GM12878 (cell line): Measurements from ENCODE around the gene DICER1. TPM values are rescaled to one million over a fixed set of nuclear protein-coding genes. Genes with fewer than 3 reads are reported as not detected.

Source experiments
- ATAC-seq: fragments of 200-7000 bp; cut with Tn5 transposase; 3 replicates; pipeline ENCODE4 v1.9.1; 2020; ENCODE audit warnings: mild to moderate bottlenecking, moderate library complexity
- BruUV-seq: library from RNA; stranded (reverse); fragments of 400-500 nt; replicated peaks from 2 replicates; lab custom pipeline; 2021; lab: Mats Ljungman, UMichigan
- CTCF ChIA-PET: fragments of 300-600 bp; sonication (Branson Sonifier 250); formaldehyde crosslinking; extraction: SDS; loops from one replicate; lab custom pipeline; 2021; ENCODE audit warnings: inconsistent platforms; lab: Yijun Ruan, JAX
- POLR2A ChIA-PET: fragments of 350-600 bp; formaldehyde crosslinking; extraction: SDS; loops from one replicate; lab custom pipeline; 2021; ENCODE audit warnings: inconsistent platforms; lab: Charles Lee
- RAD21 ChIA-PET: fragments of 300-600 bp; sonication (Branson Sonifier 250); formaldehyde crosslinking; loops from one replicate; lab custom pipeline; 2023; ENCODE audit warnings: antibody characterized with exemption; ENCODE audit not compliant: unreplicated experiment; lab: Charles Lee
- SMC1A ChIA-PET: fragments of 300-600 bp; sonication (Branson Sonifier 250); formaldehyde crosslinking; loops from one replicate; lab custom pipeline; 2023; ENCODE audit not compliant: unreplicated experiment, uncharacterized antibody; lab: Charles Lee
- DNase-seq: peaks from one replicate; pipeline ENCODE4 v3.0.0-alpha.2; 2011; ENCODE audit warnings: low read depth, low spot score
- FAIRE-seq: peaks from 3 replicates; lab custom pipeline; 2011; peaks lifted over from hg19 to GRCh38; lab: Jason Lieb, UNC
- H2AFZ ChIP-seq: 2 replicates; pipeline ENCODE4 v1.6.0; 2011; ENCODE audit warnings: low read depth, low read length, control low read depth; ENCODE audit not compliant: control insufficient read depth
- H3K27ac ChIP-seq: 2 replicates; pipeline ENCODE4 v1.5.1; 2011; ENCODE audit warnings: control low read depth; ENCODE audit not compliant: control insufficient read depth, insufficient read depth
- H3K27me3 ChIP-seq, 2 experiments: replicated peaks in 1 of 2; 2 replicates each; pipeline versions ENCODE4 v1.6.0 to v1.6.1; 2011; ENCODE audit warnings: low read length in 1 of 2; ENCODE audit not compliant: control insufficient read depth in 2 of 2, insufficient read depth in 2 of 2
- H3K36me3 ChIP-seq, 2 experiments: 2 replicates each; pipeline ENCODE4 v1.5.1; 2011; ENCODE audit warnings: low read length in 1 of 2; ENCODE audit not compliant: control insufficient read depth in 2 of 2, insufficient read depth in 2 of 2
- H3K4me1 ChIP-seq: 2 replicates; pipeline ENCODE4 v1.6.1; 2011; ENCODE audit warnings: mild to moderate bottlenecking, low read length, moderate library complexity, mixed read lengths; ENCODE audit not compliant: control insufficient read depth, insufficient read depth
- H3K4me2 ChIP-seq: 2 replicates; pipeline ENCODE4 v1.6.0; 2011; ENCODE audit warnings: control low read depth; ENCODE audit not compliant: control insufficient read depth, insufficient read depth
- H3K4me3 ChIP-seq: fragments of 200-600 bp; sonication (generic); 2 replicates; pipeline ENCODE4 v1.5.1; 2016
- H3K79me2 ChIP-seq: 2 replicates; pipeline ENCODE4 v1.6.0; 2011; ENCODE audit warnings: low read length; ENCODE audit not compliant: control insufficient read depth, insufficient read depth
- H3K9ac ChIP-seq: 2 replicates; pipeline ENCODE4 v1.8.0; 2011; ENCODE audit warnings: low read length, control low read depth, mixed read lengths; ENCODE audit not compliant: control insufficient read depth, insufficient read depth
- H3K9me3 ChIP-seq: replicated peaks from 3 replicates; pipeline ENCODE4 v1.5.1; 2011; ENCODE audit warnings: mild to moderate bottlenecking, low read length; ENCODE audit not compliant: control insufficient read depth, insufficient read depth
- H4K20me1 ChIP-seq: 2 replicates; pipeline ENCODE4 v1.6.0; 2011; ENCODE audit not compliant: control insufficient read depth, insufficient read depth
- ATF2 ChIP-seq: IDR thresholded peaks from 2 replicates; pipeline ENCODE4 v1.6.1; 2012; ENCODE audit warnings: low read length, inconsistent platforms
- HCFC1 ChIP-seq: fragments of 150-350 bp; IDR thresholded peaks from 2 replicates; pipeline ENCODE4 v1.6.1; 2014; ENCODE audit warnings: low read length
- IKZF2 ChIP-seq, 2 experiments: fragments of 450-650 bp; IDR thresholded peaks; 2 replicates each; pipeline ENCODE4 v1.6.1; 2017; ENCODE audit warnings: mild to moderate bottlenecking in 2 of 2, moderate library complexity in 2 of 2
- MLLT1 ChIP-seq: fragments of 450-650 bp; IDR thresholded peaks from 2 replicates; pipeline ENCODE4 v1.6.1; 2016; ENCODE audit warnings: mild to moderate bottlenecking
- MXI1 ChIP-seq: fragments of 150-350 bp; IDR thresholded peaks from 2 replicates; pipeline ENCODE4 v1.6.1; 2011; ENCODE audit warnings: low read depth, mild to moderate bottlenecking, inconsistent platforms, low read length, improper control_type of control experiment
- NFIC ChIP-seq: IDR thresholded peaks from 2 replicates; pipeline ENCODE4 v1.6.1; 2012; ENCODE audit warnings: low read depth, mild to moderate bottlenecking, inconsistent platforms, low read length, moderate library complexity
- RELB ChIP-seq: fragments of 450-650 bp; IDR thresholded peaks from 2 replicates; pipeline ENCODE4 v1.6.1; 2017; ENCODE audit warnings: low read depth, mild to moderate bottlenecking, moderate library complexity
- SIN3A ChIP-seq: IDR thresholded peaks from 2 replicates; pipeline ENCODE4 v1.6.1; 2012; ENCODE audit warnings: low read depth, low read length, improper control_type of control experiment
- SPI1 ChIP-seq: IDR thresholded peaks from 2 replicates; pipeline ENCODE4 v1.6.1; 2011; ENCODE audit warnings: low read depth, mild to moderate bottlenecking, low read length, moderate library complexity, borderline replicate concordance; ENCODE audit not compliant: insufficient read depth
- ZNF622 ChIP-seq: fragments of 450-650 bp; IDR thresholded peaks from 2 replicates; pipeline ENCODE4 v1.6.1; 2017; ENCODE audit warnings: mild to moderate bottlenecking, inconsistent platforms
- WGBS: methylation state at CpG from one replicate; pipeline ENCODE4 v1.1.6; 2016; ENCODE audit warnings: low lambda C conversion rate; ENCODE audit not compliant: insufficient replicate concordance, insufficient coverage; ENCODE audit errors: missing lambda C conversion rate; 5-methylcytosine and 5-hydroxymethylcytosine counted together
- in situ Hi-C: fragments of 300-500 bp; cut with MboI; formaldehyde crosslinking; loops from 9 replicates; pipeline ENCODE4 v1.14.3; 2018; ENCODE audit warnings: mixed read lengths
- intact Hi-C: fragments of 100-400 bp; cut with micrococcal nuclease; formaldehyde crosslinking; loops from one replicate; pipeline ENCODE4 v1.14.2; 2022; ENCODE audit not compliant: unreplicated experiment
- polyA plus RNA-seq, 11 experiments: library from polyadenylated mRNA; depleted of rRNA in 4 of 11; unstranded in 6 of 11; stranded (reverse) in 5 of 11; fragments of >200 nt; fragmentation: Nextera tagmentation in 4 of 11; fragmentation: Illumina TruSeq in 1 of 11; extraction: Ambion mirVana in 4 of 11; extraction: Trizol in 1 of 11; gene quantifications; 1 replicate in 1 of 11; 2 replicates in 10 of 11; pipeline versions ENCODE4 v1.2.1 to v1.2.3, GENCODE V29; 2011 to 2016; ENCODE audit warnings: inconsistent platforms in 2 of 11, missing spikeins in 2 of 11, low read depth in 1 of 11
- total RNA-seq, 4 experiments: library from RNA; depleted of rRNA in 3 of 4; stranded (reverse); fragments of >200 nt in 3 of 4; fragmentation: Illumina TruSeq in 1 of 4; extraction: Trizol in 1 of 4; gene quantifications; 2 replicates each; pipeline versions ENCODE4 v1.2.1 to v1.2.3, GENCODE V29; 2013 to 2021

DICER1 gene
- total and polyA plus RNA-seq, 10 of the 15 experiments (the other 5 are each of a cell fraction or from before 2014, with no cell fraction given), result 6.8 to 70.8 (median 37.1) TPM

GRCh38 chr14:95143808-95144620, 13.3 kb downstream of the DICER1 start:
- TF ChIP-seq IKZF2 (IDR thresholded peaks at IDR 0.05) (peak; percentile 76 to 80), ZNF622 (no peak), MLLT1 (peak; percentile 78), MXI1 (no peak), SIN3A (no peak), RELB (peak; percentile 70; the same call in 1 of the 2 replicates), ATF2 (0 out of 2 replicates have a peak, but pooled peaks have one; percentile 18), NFIC (0 out of 2 replicates have a peak, but pooled peaks have one; percentile 25), HCFC1 (no peak), SPI1 (peak; percentile 36; the same call in 1 of the 2 replicates)
- FAIRE-seq, result no peak
- BruUV-seq, result no TSS peak
- Histone ChIP-seq H3K4me2 (peak overlapping the region; percentile 55), H3K79me2 (peaks cover 94% of the 10 kb centered on the region), H2AFZ (no peak overlapping the region), H3K27ac (peak overlapping the region; percentile 15; the same call in 1 of the 2 replicates), H4K20me1 (no peaks in the 10 kb centered on the region), H3K9ac (no peak overlapping the region; the same call in 1 of the 2 replicates), H3K4me1 (peaks cover 22% of the 10 kb centered on the region; the same call in 1 of the 2 replicates), H3K9me3 (peaks cover 11% of the 10 kb centered on the region), H3K4me3 (no peak overlapping the region), H3K27me3 (no peaks in the 10 kb centered on the region), H3K36me3 (peaks cover 0 to 2% of the 10 kb centered on the region in 2 experiments; a peak in 2 of 4 replicates)
- in situ Hi-C loops, result no loop called here
- ChIA-PET POLR2A (interaction anchor here (0.9 kb wide), 1 partner anchor 11 kb away, joined by 3 read pairs; no protein-coding TSS in a partner anchor), CTCF (no interaction called here), RAD21 (interaction anchor here (1.1 to 1.6 kb wide), 2 partner anchors 14 to 52 kb away, joined by 3 to 7 read pairs; partner anchors contain the start of gene DICER1), SMC1A (interaction anchor here (1.0 to 2.0 kb wide), 5 partner anchors 10 to 40 kb away, joined by 3 to 7 read pairs (median 4); partner anchors contain the start of gene DICER1)
- peak; percentile 66 for ATAC-seq
- intact Hi-C loops, result no loop called here
- no peak for DNase-seq
- WGBS, result 58% methylated on average over 4 of the region's 4 CpGs
